GM18498 (cell line): Measurements from ENCODE around the gene RNF112.

ENCODE experiments used
- ATAC-seq: cut with Tn5 transposase; IDR thresholded peaks from one replicate; pipeline ENCODE4 v1.9.1; 2021; ENCODE audit warnings: mild to moderate bottlenecking, moderate library complexity; ENCODE audit not compliant: unreplicated experiment

Gene RNF112

GRCh38 chr17:19372866-19373504 lies 38.0 kb upstream of the RNF112 start:
- no peak for ATAC-seq

- no peak for ATAC-seq
Observed at GRCh38 chr17:19374136-19374535, 36.9 kb upstream of the RNF112 start.

GRCh38 chr17:19375732-19376131 lies 35.3 kb upstream of the RNF112 start:
- ATAC-seq = no peak

GRCh38 chr17:19376811-19377210 lies 34.2 kb upstream of the RNF112 start:
- no peak for ATAC-seq

GRCh38 chr17:19377602-19378415 lies 33.2 kb upstream of the RNF112 start:
- peak; percentile 94 for ATAC-seq

GRCh38 chr17:19378416-19379360 lies 32.3 kb upstream of the RNF112 start, which contains the start of gene MAPK7:
MAPK7 (plus strand) TSS chr17:19378498; CDS start chr17:19378901, 403 bp downstream.
- peak; percentile 13 for ATAC-seq

GRCh38 chr17:19379361-19380065 lies 31.5 kb upstream of the RNF112 start:
- no peak for ATAC-seq

GRCh38 chr17:19380481-19381301 lies 30.3 kb upstream of the RNF112 start:
- ATAC-seq = no peak

GRCh38 chr17:19381361-19381740 lies 29.7 kb upstream of the RNF112 start:
- no peak for ATAC-seq

- ATAC-seq = no peak
Observed at GRCh38 chr17:19381741-19382444, 29.1 kb upstream of the RNF112 start.

GRCh38 chr17:19382531-19383444 lies 28.2 kb upstream of the RNF112 start:
- ATAC-seq = no peak

GRCh38 chr17:19383681-19384470 lies 27.2 kb upstream of the RNF112 start:
- ATAC-seq = no peak

GRCh38 chr17:19384723-19385391 lies 26.2 kb upstream of the RNF112 start:
- no peak for ATAC-seq

- ATAC-seq = no peak
Observed at GRCh38 chr17:19385521-19385983, 25.5 kb upstream of the RNF112 start.

- ATAC-seq = no peak
Observed at GRCh38 chr17:19386051-19386929, 24.7 kb upstream of the RNF112 start.
